M059J (cell line): ENCODE measurements around the gene INSIG2. TPM values are rescaled to one million over a fixed set of nuclear protein-coding genes. Genes with fewer than 3 reads are reported as not detected.

Source experiments
- DNase-seq: peaks from one replicate; pipeline ENCODE4 v3.0.0-alpha.2; 2012; ENCODE audit warnings: low read depth
- total RNA-seq: library from RNA; depleted of rRNA; stranded (reverse); fragments of >200 nt; shearing (Covaris generic); gene quantifications from 2 replicates; pipeline ENCODE4 v1.2.3, GENCODE V29; 2014

INSIG2 gene
- total RNA-seq, 1 experiment from 2014 or later, result 9.4 TPM

- DNase-seq, result no peak
Observed at GRCh38 chr2:118098307-118099030, 10.2 kb downstream of the INSIG2 start.

GRCh38 chr2:118102433-118103082, 14.3 kb downstream of the INSIG2 start:
- peak; percentile 39 for DNase-seq

GRCh38 chr2:118103951-118104940, 16.0 kb downstream of the INSIG2 start:
- no peak for DNase-seq

GRCh38 chr2:118105497-118105896, 17.2 kb downstream of the INSIG2 start:
- no peak for DNase-seq

GRCh38 chr2:118106926-118107325, 18.7 kb downstream of the INSIG2 start:
- DNase-seq, result no peak

GRCh38 chr2:118110310-118110709, 22.0 kb downstream of the INSIG2 start:
- no peak for DNase-seq

- DNase-seq, result no peak
Observed at GRCh38 chr2:118110991-118111390, 22.7 kb downstream of the INSIG2 start.

GRCh38 chr2:118112771-118113334, 24.6 kb downstream of the INSIG2 start:
- DNase-seq, result peak; percentile 96

- DNase-seq, result no peak
Observed at GRCh38 chr2:118114863-118115262, 26.6 kb downstream of the INSIG2 start.

- DNase-seq, result no peak
Observed at GRCh38 chr2:118115761-118116160, 27.5 kb downstream of the INSIG2 start.

GRCh38 chr2:118118479-118118878, 30.2 kb downstream of the INSIG2 start:
- no peak for DNase-seq

GRCh38 chr2:118119158-118119727, 31.0 kb downstream of the INSIG2 start:
- no peak for DNase-seq

GRCh38 chr2:118119761-118120400, 31.6 kb downstream of the INSIG2 start:
- DNase-seq, result no peak

GRCh38 chr2:118120401-118120780, 32.1 kb downstream of the INSIG2 start:
- DNase-seq, result no peak

GRCh38 chr2:118121101-118121500, 32.8 kb downstream of the INSIG2 start:
- no peak for DNase-seq

- no peak for DNase-seq
Observed at GRCh38 chr2:118121986-118122524, 33.8 kb downstream of the INSIG2 start.

- DNase-seq, result peak; percentile 20
Observed at GRCh38 chr2:118122594-118123281, 34.5 kb downstream of the INSIG2 start.

- DNase-seq, result peak; percentile 93
Observed at GRCh38 chr2:118123561-118124232, 35.4 kb downstream of the INSIG2 start.

- DNase-seq, result no peak
Observed at GRCh38 chr2:118124288-118124891, 36.1 kb downstream of the INSIG2 start.
